Cardiac septum (tissue), 1 donor: Measurements from ENCODE around the gene GALNT9. TPM values are rescaled to one million over a fixed set of nuclear protein-coding genes. Genes with fewer than 3 reads are reported as not detected.
A peak's percentile ranks its signal among the peaks of the same experiment; 100 is the strongest.
"Not testable (repeated sequence)": the region's sequence is repeated elsewhere in the genome, so short reads cannot be mapped to it uniquely, and the experiment has no call there.

Experiments used
- DNase-seq: peaks from one replicate; pipeline ENCODE4 v3.0.0-alpha.2; 2020; ENCODE audit warnings: low spot score
- intact Hi-C: fragments of 100-400 bp; cut with DNase I; formaldehyde crosslinking; loops from one replicate; pipeline ENCODE4 v1.14.0; 2022
- total RNA-seq: library from RNA; stranded (reverse); fragmentation: NEBNext Ultra II Directional; extraction: Animal tissue kit (Norgen Biotek cat#: 25700); gene quantifications from one replicate; pipeline ENCODE4 v1.2.1, GENCODE V29; 2021
- donor health status: DM: no; HTN: no; CAD: no.

The GALNT9 gene
- total RNA-seq, 1 donor from 2014 or later, result not detected

- intact Hi-C loops, result no loop called here
- DNase-seq, result no peak
These were observed 101.5 kb downstream of the GALNT9 start for GRCh38 chr12:132227782-132228475.

- no peak for DNase-seq
- intact Hi-C loops, result no loop called here
These were observed 102.3 kb downstream of the GALNT9 start for GRCh38 chr12:132227118-132227517.

- intact Hi-C loops, result no loop called here
These were observed 102.8 kb downstream of the GALNT9 start for GRCh38 chr12:132226604-132227003.

GRCh38 chr12:132225214-132225613 lies 104.2 kb downstream of the GALNT9 start:
- no peak for DNase-seq
- intact Hi-C loops, result no loop called here

More at GRCh38 chr12:132226604-132227003, 102.8 kb downstream of the GALNT9 start:
- no peak for DNase-seq

- no peak for DNase-seq
- intact Hi-C loops, result no loop called here
These were observed 104.9 kb downstream of the GALNT9 start for GRCh38 chr12:132224484-132224883.

- no peak for DNase-seq
- intact Hi-C loops, result no loop called here
These were observed 106.6 kb downstream of the GALNT9 start for GRCh38 chr12:132222808-132223173.

- intact Hi-C loops, result no loop called here
- no peak for DNase-seq
These were observed 107.1 kb downstream of the GALNT9 start for GRCh38 chr12:132222096-132222807.

GRCh38 chr12:132219761-132220160 lies 109.6 kb downstream of the GALNT9 start:
- intact Hi-C loops, DNase-seq: not testable (repeated sequence)

GRCh38 chr12:132219323-132219722 lies 110.1 kb downstream of the GALNT9 start:
- intact Hi-C loops, result no loop called here
- DNase-seq, result no peak

GRCh38 chr12:132218915-132219314 lies 110.5 kb downstream of the GALNT9 start:
- DNase-seq, result no peak

GRCh38 chr12:132218527-132218875 lies 110.9 kb downstream of the GALNT9 start:
- intact Hi-C loops, result no loop called here
- DNase-seq, result no peak

More at GRCh38 chr12:132218915-132219314, 110.5 kb downstream of the GALNT9 start:
- intact Hi-C loops, result no loop called here

GRCh38 chr12:132217800-132218526 lies 111.4 kb downstream of the GALNT9 start:
- no peak for DNase-seq
- intact Hi-C loops, result no loop called here

GRCh38 chr12:132217371-132217770 lies 112.0 kb downstream of the GALNT9 start:
- no peak for DNase-seq
- intact Hi-C loops, result no loop called here

GRCh38 chr12:132216354-132216987 lies 112.9 kb downstream of the GALNT9 start:
- intact Hi-C loops, result no loop called here

GRCh38 chr12:132215299-132215989 lies 113.9 kb downstream of the GALNT9 start:
- DNase-seq, result no peak
- intact Hi-C loops, result no loop called here

More at GRCh38 chr12:132216354-132216987, 112.9 kb downstream of the GALNT9 start:
- DNase-seq, result peak; percentile 67

GRCh38 chr12:132214891-132215290 lies 114.5 kb downstream of the GALNT9 start:
- DNase-seq, result no peak
- intact Hi-C loops, result no loop called here

- no peak for DNase-seq
- intact Hi-C loops, result no loop called here
These were observed 115.3 kb downstream of the GALNT9 start for GRCh38 chr12:132214161-132214476.

- DNase-seq, result no peak
These were observed 115.8 kb downstream of the GALNT9 start for GRCh38 chr12:132213359-132214160.

GRCh38 chr12:132211816-132212215 lies 117.6 kb downstream of the GALNT9 start:
- intact Hi-C loops, result no loop called here
- DNase-seq, result no peak

More at GRCh38 chr12:132213359-132214160, 115.8 kb downstream of the GALNT9 start:
- intact Hi-C loops, result no loop called here
